Spleen (tissue), 7 donors: ENCODE measurements around the gene LYRM4.

ENCODE experiments used
- CTCF ChIP-seq, 11 experiments: fragments of 200-600 bp in 7 of 11; fragments of 450-650 bp in 4 of 11; sonication (generic) in 4 of 11; IDR thresholded peaks in 8 of 11; conservative IDR thresholded peaks in 3 of 11; 1 replicate in 7 of 11; 2 replicates in 4 of 11; pipeline versions ENCODE4 v1.4.0 to v1.8.0; 2016 to 2021; ENCODE audit warnings: antibody characterized with exemption in 11 of 11, inconsistent platforms in 4 of 11, mild to moderate bottlenecking in 1 of 11
- POLR2AphosphoS5 ChIP-seq, 3 donors: sonication (generic); formaldehyde crosslinking; IDR thresholded peaks; one replicate each; pipeline ENCODE4 v1.5.1; 2017; ENCODE audit warnings: antibody characterized with exemption in 3 of 3
- donor health status: DM: no; HTN: no; CAD: no; lungs with moderate emphysema.
- donor health status: DM: no; HTN: no; CAD: no.
- donor health status: DM: no; HTN: no; CAD: no.

GRCh38 chr6:5307058-5307457 is 46.3 kb upstream of the LYRM4 start:
- no peak for TF ChIP-seq CTCF (IDR thresholded peaks at IDR 0.05 in 8 of 11, conservative IDR thresholded peaks at IDR 0.05 in 3 of 11)
- TF ChIP-seq POLR2AphosphoS5 (IDR thresholded peaks at IDR 0.05): no peak
